NCI-H748 (cell line): ENCODE results near the gene LCN1.
"Not testable (repeated sequence)": the region's sequence is repeated elsewhere in the genome, so short reads cannot be mapped to it uniquely, and the experiment has no call there.

Source experiments
- DNase-seq: peaks from one replicate; lab custom pipeline; 2025; ENCODE audit not compliant: unreplicated experiment; lab: John Stamatoyannopoulos, UW

LCN1 gene

GRCh38 chr9:135545646-135546176, 24.5 kb downstream of the LCN1 start, which contains the start of gene OBP2A:
Gene OBP2A, plus strand, starts transcription at chr9:135546126. Its CDS starts 55 bp downstream, at chr9:135546181.
- DNase-seq, result not testable (repeated sequence)

GRCh38 chr9:135546792-135547617, 25.8 kb downstream of the LCN1 start:
- DNase-seq, result not testable (repeated sequence)

DNA sequence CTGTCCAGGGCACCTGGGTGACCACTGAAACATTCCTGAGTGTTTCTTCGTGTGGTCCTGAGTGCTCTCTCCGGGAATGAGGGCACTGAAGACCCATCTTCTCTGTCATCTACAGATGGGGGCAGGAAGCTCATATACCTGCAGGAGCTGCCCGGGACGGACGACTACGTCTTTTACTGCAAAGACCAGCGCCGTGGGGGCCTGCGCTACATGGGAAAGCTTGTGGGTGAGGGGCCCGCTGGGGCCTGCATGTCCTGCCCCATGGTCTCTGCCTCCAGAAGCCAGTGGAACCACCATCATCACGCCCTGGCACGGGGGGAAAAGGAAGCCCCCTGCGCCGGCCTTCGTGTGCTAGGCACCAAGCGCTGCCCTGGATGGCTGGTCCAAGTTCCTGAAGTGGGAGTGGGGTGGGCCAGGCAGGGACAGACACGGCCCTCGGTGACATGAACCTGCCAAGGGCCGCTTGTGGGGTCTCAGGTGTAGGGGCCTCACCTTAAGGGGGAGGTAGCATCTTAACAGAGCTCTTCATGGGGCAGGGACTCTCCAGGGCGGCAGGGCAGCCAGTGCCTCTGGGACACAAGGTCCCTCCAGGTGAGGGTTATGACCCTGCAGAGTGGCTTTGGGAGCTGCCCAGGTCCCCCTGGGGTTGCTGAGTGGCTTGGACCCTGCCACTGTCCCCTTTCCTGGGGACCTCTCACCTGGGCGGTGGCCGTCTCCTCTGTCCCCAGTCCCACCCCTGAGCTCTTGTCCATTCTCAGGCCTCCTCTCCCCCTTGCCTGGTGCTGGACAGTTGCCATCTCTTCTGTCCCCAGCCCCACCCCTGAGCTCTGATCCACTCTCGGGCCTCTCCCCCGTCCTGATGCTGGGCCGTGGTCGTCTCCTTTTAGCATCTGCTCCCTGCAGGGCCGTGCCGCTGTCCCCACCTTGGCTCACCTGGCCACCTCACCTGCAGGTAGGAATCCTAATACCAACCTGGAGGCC, 26.8 kb downstream of the LCN1 start:
- DNase-seq, result no peak

DNA sequence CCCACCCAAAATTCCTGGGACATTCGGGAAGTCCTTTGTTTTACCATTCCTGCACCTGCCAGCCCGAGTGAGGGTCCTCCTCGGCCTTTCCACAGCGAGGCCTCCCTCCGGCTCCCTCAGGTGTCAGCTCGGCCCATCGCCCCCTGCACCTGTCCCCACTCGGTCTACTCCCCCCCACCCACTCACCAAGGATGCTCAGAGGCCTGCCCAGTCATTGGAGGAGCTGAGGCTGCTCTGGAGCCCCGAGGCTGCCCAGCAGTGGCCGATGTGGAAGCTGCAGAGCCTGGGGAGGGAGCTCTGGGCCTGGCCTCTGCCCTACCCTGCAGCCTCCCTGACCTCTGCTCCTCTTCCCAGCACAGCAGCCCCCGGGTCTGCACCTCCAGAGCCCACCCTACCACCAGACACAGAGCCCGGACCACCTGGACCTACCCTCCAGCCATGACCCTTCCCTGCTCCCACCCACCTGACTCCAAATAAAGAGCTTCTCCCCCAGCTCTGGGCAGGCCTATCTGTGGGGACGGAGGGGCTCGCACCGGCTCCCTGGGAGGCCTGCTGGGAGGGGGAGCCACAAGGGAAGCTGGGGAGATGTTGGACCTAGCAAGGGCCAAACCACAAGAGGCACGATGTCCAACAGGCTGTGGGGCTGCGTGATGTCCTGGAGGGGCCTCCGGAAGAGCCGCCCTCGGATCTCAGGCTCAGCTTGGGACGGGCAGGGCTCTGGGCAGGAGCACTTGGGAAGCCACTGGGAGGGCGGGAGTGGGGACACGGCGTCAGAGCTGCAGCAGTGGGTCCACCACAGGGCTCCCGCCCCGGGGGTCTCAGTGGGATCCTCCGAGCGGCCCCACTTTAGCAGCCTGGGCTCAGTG, 28.5 kb downstream of the LCN1 start:
- DNase-seq, result not testable (repeated sequence)

DNA sequence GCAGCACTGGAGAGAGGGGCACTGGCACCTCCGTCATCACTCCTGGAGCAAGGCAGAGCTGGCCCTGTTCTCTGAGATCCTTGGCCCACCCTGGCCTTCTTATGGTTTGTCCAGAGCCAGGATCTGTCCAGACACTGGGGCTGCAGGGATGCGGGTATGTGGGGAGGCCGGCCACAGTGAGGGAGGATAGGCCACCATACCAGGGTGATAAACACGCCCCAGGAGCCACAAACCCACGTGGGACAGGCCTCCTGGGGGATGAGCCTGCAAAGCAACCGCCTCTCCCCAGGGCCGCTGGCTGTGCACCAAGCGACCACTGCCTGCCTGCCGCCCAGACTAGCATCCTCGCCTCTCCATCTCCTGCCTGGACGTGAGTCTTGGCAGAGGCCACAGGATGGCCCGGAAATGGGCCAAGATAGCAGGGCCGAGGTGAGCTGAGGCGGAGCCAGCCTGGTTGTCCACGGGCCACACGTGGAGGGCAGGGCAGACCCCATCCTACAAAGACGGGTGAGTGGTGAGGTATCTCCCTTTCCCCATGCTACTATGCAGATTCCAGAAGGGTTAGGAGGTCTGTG, 29.2 kb downstream of the LCN1 start:
- no peak for DNase-seq

DNA sequence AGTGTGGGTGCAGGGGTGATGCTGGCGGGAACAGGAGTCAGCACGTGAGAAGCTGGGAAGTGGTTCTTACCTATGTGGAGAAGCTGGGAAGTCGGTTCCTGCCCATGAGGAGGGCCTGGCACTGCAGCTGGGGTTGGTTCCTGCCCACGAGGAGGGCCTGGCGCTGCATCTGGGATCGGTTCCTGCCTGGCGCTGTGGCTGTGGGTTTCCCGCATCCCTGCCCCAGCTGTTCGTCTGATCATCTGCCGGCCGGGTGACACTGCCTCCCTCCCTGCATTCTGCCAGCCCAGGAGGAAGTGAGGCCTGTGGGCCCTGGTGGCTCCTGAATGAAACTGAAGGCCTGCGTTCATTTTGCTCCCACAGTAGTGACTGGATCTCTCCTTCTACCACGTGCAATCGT, 29.8 kb downstream of the LCN1 start:
- no peak for DNase-seq

DNA sequence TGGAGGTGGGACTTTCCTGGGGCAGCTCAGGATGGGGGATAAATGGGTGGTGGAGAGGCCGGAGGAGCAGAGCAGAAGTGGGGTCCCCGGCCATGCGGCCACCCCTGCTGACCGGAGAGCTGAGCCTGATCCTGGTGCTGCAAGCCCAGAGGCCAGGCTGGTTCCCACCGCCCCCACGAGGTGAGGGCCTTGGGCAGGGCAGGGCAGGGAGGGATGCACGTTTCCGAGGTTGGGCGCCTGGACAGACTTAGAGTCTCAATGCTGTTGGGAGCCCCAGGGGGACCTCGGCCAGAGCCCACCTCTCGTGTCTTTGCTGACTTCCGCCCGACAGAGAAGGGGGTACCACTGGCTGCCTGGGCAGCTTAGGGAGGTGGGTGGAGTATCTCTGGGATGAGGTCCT, 30.2 kb downstream of the LCN1 start:
- no peak for DNase-seq

- no peak for DNase-seq
These were observed 30.9 kb downstream of the LCN1 start for GRCh38 chr9:135552021-135552697.

DNA sequence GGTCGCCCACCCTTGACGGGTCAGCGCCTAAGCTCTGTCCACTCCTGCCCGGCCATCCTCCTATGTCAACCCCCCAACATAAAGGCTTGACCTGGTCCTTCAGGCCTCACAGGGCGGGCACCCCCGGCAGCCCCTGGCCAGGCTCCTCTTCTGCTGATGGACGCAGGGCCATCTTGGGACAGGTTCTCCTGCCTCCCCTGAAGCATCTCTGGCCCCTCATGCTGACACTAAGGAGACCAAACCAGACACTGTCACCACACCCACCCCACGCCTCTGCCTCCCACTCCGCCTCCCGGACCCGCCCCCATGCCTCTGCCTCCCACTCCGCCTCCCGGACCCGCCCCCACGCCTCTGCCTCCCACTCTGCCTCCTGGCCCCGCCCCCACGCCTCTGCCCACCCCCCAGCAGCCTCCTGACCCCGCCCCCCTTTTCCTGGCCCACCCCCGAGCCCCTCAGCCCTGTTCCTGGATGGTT, 31.5 kb downstream of the LCN1 start:
- no peak for DNase-seq

- no peak for DNase-seq
These were observed 33.5 kb downstream of the LCN1 start for GRCh38 chr9:135554718-135555117.

DNA sequence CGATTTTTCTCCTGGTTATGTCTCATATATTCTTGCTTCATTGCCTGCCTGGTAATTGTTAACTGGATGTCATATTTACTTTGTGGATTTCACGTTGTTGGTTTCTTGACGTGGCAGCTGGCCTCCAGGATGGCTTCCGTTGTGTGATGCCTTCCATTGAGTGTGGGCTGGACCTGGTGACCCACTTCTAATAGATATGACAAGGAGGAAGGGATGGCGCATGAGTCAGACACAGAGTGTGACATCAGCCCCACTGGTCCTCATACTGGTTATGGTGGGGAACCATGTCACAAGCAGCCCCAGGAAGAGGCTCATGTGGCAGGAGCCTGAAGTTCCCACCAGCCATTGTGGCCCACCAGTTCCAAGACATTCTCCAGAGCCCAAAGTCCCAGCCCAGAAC, 34.0 kb downstream of the LCN1 start:
- DNase-seq, result no peak

GRCh38 chr9:135555910-135556309, 34.7 kb downstream of the LCN1 start:
- DNase-seq, result no peak

- no peak for DNase-seq
These were observed 38.4 kb downstream of the LCN1 start for GRCh38 chr9:135559606-135560005.

DNA sequence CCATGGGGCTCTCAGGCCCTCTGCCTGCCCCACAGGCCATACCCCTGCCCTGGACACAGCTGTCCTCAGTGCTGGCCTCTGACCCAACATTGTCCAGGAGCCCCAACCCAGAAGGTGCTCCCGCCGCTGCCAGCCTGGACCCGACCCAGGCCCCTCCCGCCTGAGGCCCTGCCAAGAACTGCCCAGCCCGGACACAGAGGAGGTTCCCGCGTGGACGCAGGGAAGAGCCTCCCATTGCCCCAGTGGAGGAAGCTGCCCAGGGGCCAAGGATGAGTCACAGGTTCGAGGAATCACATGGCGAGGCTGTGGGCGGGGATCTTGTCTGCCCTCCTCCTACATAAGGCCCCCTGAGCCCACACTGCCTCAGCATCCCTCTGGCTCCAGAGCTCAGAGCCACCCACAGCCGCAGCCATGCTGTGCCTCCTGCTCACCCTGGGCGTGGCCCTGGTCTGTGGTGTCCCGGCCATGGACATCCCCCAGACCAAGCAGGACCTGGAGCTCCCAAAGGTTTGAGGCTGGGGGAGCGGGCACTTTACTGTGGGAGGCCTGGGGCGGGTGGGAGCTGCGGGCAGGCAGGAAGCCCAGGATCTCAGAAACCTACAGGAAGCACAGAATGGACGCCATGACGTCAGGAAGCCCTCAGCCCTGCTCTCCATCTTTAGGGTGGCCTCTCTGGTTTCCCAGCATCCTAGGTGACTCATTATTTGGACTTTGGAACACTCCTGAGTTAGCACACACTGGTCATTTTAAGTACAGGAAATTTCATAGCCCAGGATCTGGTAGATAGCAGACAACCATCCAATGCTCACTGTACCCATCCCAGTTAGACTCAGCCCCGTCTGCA, 40.4 kb downstream of the LCN1 start, which contains the start of gene PAEP:
Gene PAEP, plus strand, starts transcription at position 366 of the 844 bp plus-strand sequence.
- no peak for DNase-seq

GRCh38 chr9:135562235-135562745, 41.0 kb downstream of the LCN1 start:
- no peak for DNase-seq

- no peak for DNase-seq
These were observed 41.8 kb downstream of the LCN1 start for GRCh38 chr9:135563039-135563476.

GRCh38 chr9:135563858-135564257, 42.6 kb downstream of the LCN1 start:
- DNase-seq, result no peak

- no peak for DNase-seq
These were observed 43.9 kb downstream of the LCN1 start for GRCh38 chr9:135565141-135565628.
